Thyroid gland (tissue), 4 donors: Measurements from ENCODE around the gene MRPL14.

Experiments used
- CTCF ChIP-seq, 6 experiments: fragments of 200-600 bp in 3 of 6; fragments of 450-650 bp in 3 of 6; sonication (generic) in 3 of 6; IDR thresholded peaks; one replicate each; pipeline ENCODE4 v1.5.1; 2016 to 2019; ENCODE audit warnings: antibody characterized with exemption in 6 of 6, mild to moderate bottlenecking in 2 of 6, inconsistent platforms in 1 of 6, moderate library complexity in 1 of 6
- POLR2A ChIP-seq, 2 donors: fragments of 450-650 bp; IDR thresholded peaks; one replicate each; pipeline ENCODE4 v1.6.1; 2017; ENCODE audit warnings: antibody characterized with exemption in 2 of 2, mild to moderate bottlenecking in 2 of 2, moderate library complexity in 1 of 2

GRCh38 chr6:44135875-44136274 is 8.6 kb upstream of the MRPL14 start:
- TF ChIP-seq CTCF (IDR thresholded peaks at IDR 0.05), result no peak
- no peak for TF ChIP-seq POLR2A (IDR thresholded peaks at IDR 0.05)
